Measurements from ENCODE around the gene KATNB1.
"Not testable (repeated sequence)": the region's sequence is repeated elsewhere in the genome, so short reads cannot be mapped to it uniquely, and the experiment has no call there.

Gene KATNB1

GRCh38 chr16:57745768-57746167 lies 10.2 kb downstream of the KATNB1 start:
- no peak for DNase-seq

GRCh38 chr16:57746316-57746715 lies 10.7 kb downstream of the KATNB1 start:
- not testable (repeated sequence) for DNase-seq

GRCh38 chr16:57747091-57747490 lies 11.5 kb downstream of the KATNB1 start:
- DNase-seq, result no peak

GRCh38 chr16:57747496-57747895 lies 11.9 kb downstream of the KATNB1 start:
- no peak for DNase-seq

GRCh38 chr16:57747996-57748395 lies 12.4 kb downstream of the KATNB1 start:
- no peak for DNase-seq

- no peak for DNase-seq
These were observed 13.0 kb downstream of the KATNB1 start for GRCh38 chr16:57748596-57748995.

- DNase-seq, result no peak
These were observed 13.6 kb downstream of the KATNB1 start for GRCh38 chr16:57749101-57749692.

GRCh38 chr16:57749856-57750452 lies 14.4 kb downstream of the KATNB1 start:
- no peak for DNase-seq

- no peak for DNase-seq
These were observed 15.4 kb downstream of the KATNB1 start for GRCh38 chr16:57750796-57751538.

- DNase-seq, result no peak
These were observed 16.1 kb downstream of the KATNB1 start for GRCh38 chr16:57751539-57752202.

GRCh38 chr16:57752203-57752580 lies 16.6 kb downstream of the KATNB1 start:
- no peak for DNase-seq

- DNase-seq, result no peak
These were observed 17.2 kb downstream of the KATNB1 start for GRCh38 chr16:57752581-57753447.

GRCh38 chr16:57753448-57754353 lies 18.1 kb downstream of the KATNB1 start:
- no peak for DNase-seq

- no peak for DNase-seq
These were observed 18.9 kb downstream of the KATNB1 start for GRCh38 chr16:57754354-57755060.

- DNase-seq, result no peak
These were observed 19.6 kb downstream of the KATNB1 start for GRCh38 chr16:57755061-57755684.

GRCh38 chr16:57755726-57756423 lies 20.3 kb downstream of the KATNB1 start:
- no peak for DNase-seq

GRCh38 chr16:57756424-57757325 lies 21.1 kb downstream of the KATNB1 start:
- DNase-seq, result no peak

GRCh38 chr16:57757326-57757786 lies 21.8 kb downstream of the KATNB1 start:
- DNase-seq, result peak; percentile 82

GRCh38 chr16:57757883-57758282 lies 22.3 kb downstream of the KATNB1 start:
- no peak for DNase-seq
